Measurements from ENCODE around the gene PTPRQ. TPM values are rescaled to one million over a fixed set of nuclear protein-coding genes. Genes with fewer than 3 reads are reported as not detected.

Gene PTPRQ
- total RNA-seq, 4 donors from 2014 or later: 1.8 to 12.8 (median 3.4) TPM

DNA sequence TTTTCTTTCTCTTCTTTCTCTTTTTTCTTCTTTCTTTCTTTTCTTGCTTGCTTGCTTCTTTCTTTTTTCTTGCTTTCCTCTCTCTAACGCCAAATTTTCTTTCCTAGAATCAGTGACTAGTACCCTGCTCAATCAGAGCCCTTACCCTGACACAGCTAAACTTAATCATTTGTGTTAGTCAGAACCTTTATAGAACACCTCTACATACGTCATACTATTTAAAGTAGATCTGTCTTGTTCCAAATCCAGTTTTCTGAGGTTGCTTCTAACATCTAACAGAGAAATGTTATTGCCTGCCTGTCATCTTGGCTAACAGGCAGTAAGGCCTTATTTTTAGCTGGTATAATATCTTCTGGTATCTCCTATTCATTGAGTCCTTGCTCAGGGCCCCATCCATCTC, 197.9 kb downstream of the PTPRQ start:
- no peaks in the 10 kb centered on the region for H3K4me1 ChIP-seq
- no peaks in the 10 kb centered on the region for H3K9me3 ChIP-seq
- H3K27ac ChIP-seq: peak overlapping the region in 1 of 4 donors; percentile 53
- DNase-seq (ENCODE audit: low spot score in 2 of 2): no peak
- no peaks in the 10 kb centered on the region for H3K27me3 ChIP-seq
- no peak for TF ChIP-seq EP300 (IDR thresholded peaks at IDR 0.05)
- TF ChIP-seq, protein P1, sequence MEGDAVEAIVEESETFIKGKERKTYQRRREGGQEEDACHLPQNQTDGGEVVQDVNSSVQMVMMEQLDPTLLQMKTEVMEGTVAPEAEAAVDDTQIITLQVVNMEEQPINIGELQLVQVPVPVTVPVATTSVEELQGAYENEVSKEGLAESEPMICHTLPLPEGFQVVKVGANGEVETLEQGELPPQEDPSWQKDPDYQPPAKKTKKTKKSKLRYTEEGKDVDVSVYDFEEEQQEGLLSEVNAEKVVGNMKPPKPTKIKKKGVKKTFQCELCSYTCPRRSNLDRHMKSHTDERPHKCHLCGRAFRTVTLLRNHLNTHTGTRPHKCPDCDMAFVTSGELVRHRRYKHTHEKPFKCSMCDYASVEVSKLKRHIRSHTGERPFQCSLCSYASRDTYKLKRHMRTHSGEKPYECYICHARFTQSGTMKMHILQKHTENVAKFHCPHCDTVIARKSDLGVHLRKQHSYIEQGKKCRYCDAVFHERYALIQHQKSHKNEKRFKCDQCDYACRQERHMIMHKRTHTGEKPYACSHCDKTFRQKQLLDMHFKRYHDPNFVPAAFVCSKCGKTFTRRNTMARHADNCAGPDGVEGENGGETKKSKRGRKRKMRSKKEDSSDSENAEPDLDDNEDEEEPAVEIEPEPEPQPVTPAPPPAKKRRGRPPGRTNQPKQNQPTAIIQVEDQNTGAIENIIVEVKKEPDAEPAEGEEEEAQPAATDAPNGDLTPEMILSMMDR (IDR thresholded peaks at IDR 0.05): no peak
- TF ChIP-seq POLR2A (IDR thresholded peaks at IDR 0.05): no peak
- H3K4me3 ChIP-seq: no peak overlapping the region
- no peaks in the 10 kb centered on the region for H3K36me3 ChIP-seq
- 75 to 76% methylated on average over 2 of the region's 2 CpGs for WGBS, 2 donors

DNA sequence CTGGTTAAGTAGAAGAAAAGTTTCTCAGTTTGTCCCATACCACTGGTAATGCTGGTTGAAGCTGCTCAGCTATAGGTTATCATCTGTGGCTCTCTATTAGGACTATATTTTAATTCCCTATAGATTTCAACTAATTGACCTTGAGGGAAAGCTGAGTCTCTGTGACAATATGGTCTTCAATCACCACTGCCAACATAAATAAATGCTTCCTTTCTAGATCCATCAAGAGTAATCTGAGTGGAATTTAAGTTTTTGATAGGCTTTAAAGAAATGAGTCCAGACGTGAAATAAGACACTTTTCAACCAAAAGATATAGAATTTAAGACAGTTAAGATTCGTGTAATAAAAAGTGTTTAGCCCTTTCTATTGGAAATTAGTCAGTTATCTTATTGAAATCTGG, 199.9 kb downstream of the PTPRQ start:
- no peaks in the 10 kb centered on the region for H3K27me3 ChIP-seq
- no peaks in the 10 kb centered on the region for H3K4me1 ChIP-seq
- WGBS, 2 donors: 45 to 49% methylated on average over 2 of the region's 2 CpGs
- H3K27ac ChIP-seq: no peak overlapping the region
- H3K36me3 ChIP-seq: no peaks in the 10 kb centered on the region
- no peak overlapping the region for H3K4me3 ChIP-seq
- no peak for DNase-seq (ENCODE audit: low spot score in 2 of 2)
- no peak for TF ChIP-seq POLR2A (IDR thresholded peaks at IDR 0.05)
- TF ChIP-seq, protein P1 (IDR thresholded peaks at IDR 0.05): no peak
- TF ChIP-seq EP300 (IDR thresholded peaks at IDR 0.05): no peak
- H3K9me3 ChIP-seq: no peaks in the 10 kb centered on the region

DNA sequence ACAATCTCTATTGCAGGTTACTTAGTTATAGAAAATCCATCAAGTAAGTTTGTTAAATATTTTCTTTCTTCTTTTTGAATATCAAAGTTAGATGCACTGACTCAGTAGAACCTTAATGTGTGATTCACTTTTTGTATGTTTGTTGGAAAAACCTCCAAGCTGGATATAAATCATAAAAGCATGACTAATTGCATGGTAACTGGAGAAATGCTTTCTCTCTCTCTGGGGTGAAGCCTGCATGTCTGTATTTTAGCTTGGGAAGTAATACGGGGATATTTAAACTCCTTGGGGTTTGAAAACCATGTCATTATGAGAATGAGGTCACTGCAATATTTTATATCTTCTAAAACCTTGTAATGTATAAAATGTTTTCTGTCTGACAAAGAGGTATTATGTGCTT, 204.8 kb downstream of the PTPRQ start:
- no peaks in the 10 kb centered on the region for H3K4me1 ChIP-seq
- H3K9me3 ChIP-seq: no peaks in the 10 kb centered on the region
- H3K27ac ChIP-seq: no peak overlapping the region
- no peaks in the 10 kb centered on the region for H3K27me3 ChIP-seq
- no peak overlapping the region for H3K4me3 ChIP-seq
- 27 to 30% methylated on average over 1 of the region's 1 CpG for WGBS, 2 donors
- TF ChIP-seq EP300 (IDR thresholded peaks at IDR 0.05) (no peak), POLR2A (IDR thresholded peaks at IDR 0.05) (no peak)
- TF ChIP-seq, protein P1 (IDR thresholded peaks at IDR 0.05): no peak
- H3K36me3 ChIP-seq: no peaks in the 10 kb centered on the region
- DNase-seq (ENCODE audit: low spot score in 2 of 2): no peak

DNA sequence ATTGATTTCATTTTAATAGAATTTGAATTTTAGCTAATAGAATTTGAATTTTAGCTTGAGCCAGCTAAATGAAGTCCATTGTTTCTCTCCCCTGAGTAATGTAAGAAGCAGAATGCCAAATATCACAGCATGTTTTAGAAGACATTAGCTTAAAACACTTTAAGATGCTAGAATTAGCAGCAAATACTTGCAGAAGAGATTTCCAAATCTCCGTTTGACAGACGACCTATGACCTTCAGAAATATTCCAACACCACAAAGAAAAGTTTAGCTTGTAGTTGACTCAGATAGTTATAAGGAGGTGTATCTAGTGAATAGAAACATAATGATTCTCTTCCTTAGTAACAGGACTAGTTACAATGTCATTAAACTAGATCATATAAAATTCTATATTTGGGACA, 211.7 kb downstream of the PTPRQ start:
- H3K4me1 ChIP-seq: peaks cover 0 to 14% (median 4%) of the 10 kb centered on the region in 4 donors
- 21 to 33% methylated on average over 2 of the region's 2 CpGs for WGBS, 2 donors
- no peaks in the 10 kb centered on the region for H3K36me3 ChIP-seq
- H3K9me3 ChIP-seq: no peaks in the 10 kb centered on the region
- no peak overlapping the region for H3K4me3 ChIP-seq
- DNase-seq (ENCODE audit: low spot score in 2 of 2): no peak
- TF ChIP-seq EP300 (IDR thresholded peaks at IDR 0.05) (no peak), POLR2A (IDR thresholded peaks at IDR 0.05) (no peak)
- TF ChIP-seq, protein P1 (IDR thresholded peaks at IDR 0.05): no peak
- no peaks in the 10 kb centered on the region for H3K27me3 ChIP-seq
- H3K27ac ChIP-seq: no peak overlapping the region

DNA sequence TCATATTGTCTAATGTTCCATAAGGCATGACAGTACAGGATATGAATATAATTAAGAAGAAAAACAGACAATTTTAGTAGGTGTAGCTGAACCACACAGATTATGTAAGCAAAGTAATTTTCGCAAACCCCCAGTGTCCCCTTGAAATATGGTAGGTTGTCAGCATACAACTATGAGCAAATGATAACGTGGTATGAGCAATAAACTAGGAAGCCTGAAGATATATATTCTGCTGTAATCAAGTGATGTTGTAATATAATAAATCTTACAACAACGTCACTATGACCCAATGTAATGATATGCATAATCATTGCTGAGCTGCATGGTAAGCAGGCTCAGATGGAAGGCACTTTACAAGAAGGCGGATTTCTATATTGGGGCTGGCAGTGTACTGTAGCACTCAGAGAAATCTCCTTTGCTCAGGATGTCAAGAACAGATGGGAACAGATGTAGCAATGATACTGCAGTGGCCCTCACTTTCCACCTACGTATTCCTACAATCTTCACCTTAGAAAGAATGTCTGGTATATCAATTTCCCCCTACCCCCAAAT, 215.6 kb downstream of the PTPRQ start:
- no peak for DNase-seq (ENCODE audit: low spot score in 2 of 2)
- Histone ChIP-seq H3K27ac (no peak overlapping the region), H3K27me3 (no peaks in the 10 kb centered on the region), H3K9me3 (no peaks in the 10 kb centered on the region), H3K36me3 (no peaks in the 10 kb centered on the region), H3K4me1 (peaks cover 0 to 14% (median 4%) of the 10 kb centered on the region in 4 donors), H3K4me3 (no peak overlapping the region)
- 86 to 87% methylated on average over 5 of the region's 5 CpGs for WGBS, 2 donors
- TF ChIP-seq, protein P1 (IDR thresholded peaks at IDR 0.05): no peak
- TF ChIP-seq POLR2A (IDR thresholded peaks at IDR 0.05): no peak
- no peak for TF ChIP-seq EP300 (IDR thresholded peaks at IDR 0.05)

All from tibial nerve (tissue), 4 donors.